Measurements from ENCODE around the gene LIMS2. TPM values are rescaled to one million over a fixed set of nuclear protein-coding genes. Genes with fewer than 3 reads are reported as not detected.

The LIMS2 gene
- polyA plus RNA-seq, 1 donor (not counting 4 experiments of a cell fraction or from before 2014, with no cell fraction given), result not detected

DNA sequence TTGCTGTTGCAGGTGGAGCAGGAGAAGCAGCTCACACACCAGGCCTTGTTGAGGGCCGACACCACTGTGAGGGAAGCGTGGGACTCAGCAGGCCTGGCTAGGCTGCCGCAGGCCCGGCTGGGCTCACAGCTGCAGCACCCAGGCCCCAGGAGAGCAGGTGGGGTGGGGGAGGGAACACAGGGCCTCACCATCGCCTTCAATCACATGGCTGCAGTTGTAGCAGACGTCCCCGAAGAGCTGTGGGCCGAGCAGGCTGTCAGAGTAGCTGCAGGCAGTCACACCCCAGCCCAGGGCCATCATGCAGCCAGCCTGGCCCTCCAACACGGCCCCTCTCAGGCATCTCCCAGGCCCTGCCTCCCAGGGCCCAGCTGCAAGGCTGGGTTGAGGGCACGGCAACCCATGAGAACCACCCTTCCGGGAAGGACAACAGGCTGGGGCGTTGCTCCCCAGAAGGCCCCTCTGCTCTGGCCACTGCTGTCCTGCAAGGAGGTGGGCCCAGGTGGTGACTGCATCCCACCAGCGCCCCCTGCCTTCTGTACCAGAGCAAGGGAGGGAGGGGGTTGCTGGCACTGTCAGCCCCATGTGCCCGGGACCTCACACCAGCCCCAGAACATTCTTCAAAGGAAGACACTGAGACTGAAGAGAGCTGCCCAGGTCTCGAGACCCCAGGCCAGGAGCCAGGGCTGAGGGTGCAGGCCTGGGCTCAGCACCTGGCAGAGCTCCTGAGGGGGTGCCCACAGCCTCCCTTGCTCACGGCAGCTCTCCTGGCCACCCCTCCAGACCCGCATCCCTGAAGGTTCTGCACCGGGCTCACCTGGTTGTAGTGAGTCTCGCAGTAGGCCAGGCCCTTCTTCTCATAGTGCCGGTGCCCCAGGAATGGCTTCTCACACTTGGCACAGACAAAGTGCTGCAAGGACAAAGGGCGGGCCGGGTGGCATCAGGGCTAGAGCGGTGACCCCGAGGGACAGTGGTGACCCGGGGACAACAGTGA is 35.0 kb downstream of the LIMS2 start:
- peaks cover 14% of the 10 kb centered on the region for H3K4me1 ChIP-seq (ENCODE audit: control insufficient read depth, extremely low read depth, insufficient read depth, low read length)
- no peaks in the 10 kb centered on the region for H4K20me1 ChIP-seq (ENCODE audit: control insufficient read depth, extremely low read depth, insufficient read depth, low read length)
- H3K9ac ChIP-seq (ENCODE audit: control insufficient read depth, extremely low read depth, insufficient read depth, low read length), result no peak overlapping the region
- dilution Hi-C loops (cut with MboI; ENCODE audit: extremely low pct_ligation_motif_present, low sequenced_read_pairs), result no loop called here
- DNase-seq (ENCODE audit: low read depth, low spot score) (no peak), FAIRE-seq (no peak)
- no peak overlapping the region for H2AFZ ChIP-seq (ENCODE audit: control insufficient read depth, low read length)
- no peak overlapping the region for H3K4me3 ChIP-seq (ENCODE audit: control insufficient read depth in 2 of 3, extremely low read depth in 1 of 3, insufficient read depth in 2 of 3, low read depth in 1 of 3, low read length in 3 of 3)
- no peaks in the 10 kb centered on the region for H3K9me1 ChIP-seq (ENCODE audit: control insufficient read depth, extremely low read depth, insufficient read depth, low read length)
- no peaks in the 10 kb centered on the region for H3K27me3 ChIP-seq (ENCODE audit: control insufficient read depth, extremely low read depth, insufficient read depth, low read length)
- H3K36me3 ChIP-seq (ENCODE audit: control insufficient read depth in 2 of 2, extremely low read depth in 1 of 2, insufficient read depth in 2 of 2, low read length in 2 of 2), result no peaks in the 10 kb centered on the region
- no peak overlapping the region for H3K27ac ChIP-seq (ENCODE audit: control insufficient read depth, insufficient read depth, low read length)
- TF ChIP-seq EZH2 (IDR thresholded peaks at IDR 0.05; ENCODE audit: low read length), result no peak
- TF ChIP-seq, protein P1, sequence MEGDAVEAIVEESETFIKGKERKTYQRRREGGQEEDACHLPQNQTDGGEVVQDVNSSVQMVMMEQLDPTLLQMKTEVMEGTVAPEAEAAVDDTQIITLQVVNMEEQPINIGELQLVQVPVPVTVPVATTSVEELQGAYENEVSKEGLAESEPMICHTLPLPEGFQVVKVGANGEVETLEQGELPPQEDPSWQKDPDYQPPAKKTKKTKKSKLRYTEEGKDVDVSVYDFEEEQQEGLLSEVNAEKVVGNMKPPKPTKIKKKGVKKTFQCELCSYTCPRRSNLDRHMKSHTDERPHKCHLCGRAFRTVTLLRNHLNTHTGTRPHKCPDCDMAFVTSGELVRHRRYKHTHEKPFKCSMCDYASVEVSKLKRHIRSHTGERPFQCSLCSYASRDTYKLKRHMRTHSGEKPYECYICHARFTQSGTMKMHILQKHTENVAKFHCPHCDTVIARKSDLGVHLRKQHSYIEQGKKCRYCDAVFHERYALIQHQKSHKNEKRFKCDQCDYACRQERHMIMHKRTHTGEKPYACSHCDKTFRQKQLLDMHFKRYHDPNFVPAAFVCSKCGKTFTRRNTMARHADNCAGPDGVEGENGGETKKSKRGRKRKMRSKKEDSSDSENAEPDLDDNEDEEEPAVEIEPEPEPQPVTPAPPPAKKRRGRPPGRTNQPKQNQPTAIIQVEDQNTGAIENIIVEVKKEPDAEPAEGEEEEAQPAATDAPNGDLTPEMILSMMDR (optimal IDR thresholded peaks at IDR 0.05 in 1 of 3, IDR thresholded peaks at IDR 0.05 in 1 of 3, conservative IDR thresholded peaks at IDR 0.05 in 1 of 3; ENCODE audit: extremely low read depth in 1 of 3, insufficient read depth in 2 of 3, low read length in 3 of 3), result peak in 2 of 3 experiments; percentile 4 to 48
- no peak overlapping the region for H3K4me2 ChIP-seq (ENCODE audit: control insufficient read depth, extremely low read depth, insufficient read depth, low read depth, low read length)
- H3K9me3 ChIP-seq (ENCODE audit: control insufficient read depth, low read depth, low read length), result no peaks in the 10 kb centered on the region
- no peaks in the 10 kb centered on the region for H3K79me2 ChIP-seq (ENCODE audit: control insufficient read depth, insufficient read depth, low read length)

- H3K4me1 ChIP-seq (ENCODE audit: control insufficient read depth, extremely low read depth, insufficient read depth, low read length), result peaks cover 12% of the 10 kb centered on the region
- TF ChIP-seq, protein P1 (optimal IDR thresholded peaks at IDR 0.05 in 1 of 3, IDR thresholded peaks at IDR 0.05 in 1 of 3, conservative IDR thresholded peaks at IDR 0.05 in 1 of 3; ENCODE audit: extremely low read depth in 1 of 3, insufficient read depth in 2 of 3, low read length in 3 of 3), result no peak
- TF ChIP-seq EZH2 (IDR thresholded peaks at IDR 0.05; ENCODE audit: low read length), result no peak
- H3K36me3 ChIP-seq (ENCODE audit: control insufficient read depth in 2 of 2, extremely low read depth in 1 of 2, insufficient read depth in 2 of 2, low read length in 2 of 2), result no peaks in the 10 kb centered on the region
- H3K27ac ChIP-seq (ENCODE audit: control insufficient read depth, insufficient read depth, low read length), result no peak overlapping the region
- FAIRE-seq (no peak), DNase-seq (ENCODE audit: low read depth, low spot score) (no peak)
- H3K4me2 ChIP-seq (ENCODE audit: control insufficient read depth, extremely low read depth, insufficient read depth, low read depth, low read length), result no peak overlapping the region
- H3K4me3 ChIP-seq (ENCODE audit: control insufficient read depth in 2 of 3, extremely low read depth in 1 of 3, insufficient read depth in 2 of 3, low read depth in 1 of 3, low read length in 3 of 3), result no peak overlapping the region
- H3K9me3 ChIP-seq (ENCODE audit: control insufficient read depth, low read depth, low read length), result no peaks in the 10 kb centered on the region
- no peaks in the 10 kb centered on the region for H3K27me3 ChIP-seq (ENCODE audit: control insufficient read depth, extremely low read depth, insufficient read depth, low read length)
- dilution Hi-C loops (cut with MboI; ENCODE audit: extremely low pct_ligation_motif_present, low sequenced_read_pairs), result no loop called here
- H4K20me1 ChIP-seq (ENCODE audit: control insufficient read depth, extremely low read depth, insufficient read depth, low read length), result no peaks in the 10 kb centered on the region
- no peaks in the 10 kb centered on the region for H3K9me1 ChIP-seq (ENCODE audit: control insufficient read depth, extremely low read depth, insufficient read depth, low read length)
- no peak overlapping the region for H3K9ac ChIP-seq (ENCODE audit: control insufficient read depth, extremely low read depth, insufficient read depth, low read length)
- H2AFZ ChIP-seq (ENCODE audit: control insufficient read depth, low read length), result no peak overlapping the region
- H3K79me2 ChIP-seq (ENCODE audit: control insufficient read depth, insufficient read depth, low read length), result no peaks in the 10 kb centered on the region
These were observed 36.2 kb downstream of the LIMS2 start for GRCh38 chr2:127639111-127639474.
